Hepatocyte (in vitro differentiated cells): ENCODE results near the gene SYTL3. TPM values are rescaled to one million over a fixed set of nuclear protein-coding genes. Genes with fewer than 3 reads are reported as not detected.
A peak's percentile ranks its signal among the peaks of the same experiment; 100 is the strongest.

Experiments
- DNase-seq: peaks from one replicate; pipeline ENCODE4 v3.0.0-alpha.2; 2016; ENCODE audit warnings: low spot score
- H2AFZ ChIP-seq: fragments of 200-600 bp; sonication (generic); 2 replicates; pipeline ENCODE4 v1.6.0; 2016; ENCODE audit warnings: antibody characterized with exemption, mild to moderate bottlenecking
- H3K27ac ChIP-seq: fragments of 200-600 bp; sonication (generic); 2 replicates; pipeline ENCODE4 v1.5.1; 2016; ENCODE audit warnings: mild to moderate bottlenecking
- H3K27me3 ChIP-seq: fragments of 200-600 bp; sonication (generic); 2 replicates; pipeline ENCODE4 v1.6.1; 2016
- H3K36me3 ChIP-seq: fragments of 200-600 bp; sonication (generic); replicated peaks from 2 replicates; pipeline ENCODE4 v1.5.1; 2016; ENCODE audit warnings: low read depth; ENCODE audit not compliant: insufficient read depth
- H3K4me1 ChIP-seq: fragments of 200-600 bp; sonication (generic); 2 replicates; pipeline ENCODE4 v1.5.1; 2016; ENCODE audit warnings: mild to moderate bottlenecking, moderate library complexity; ENCODE audit not compliant: insufficient read depth
- H3K4me2 ChIP-seq: fragments of 200-600 bp; sonication (generic); 2 replicates; pipeline ENCODE4 v1.6.0; 2016
- H3K4me3 ChIP-seq: fragments of 200-600 bp; sonication (generic); 2 replicates; pipeline ENCODE4 v1.5.1; 2016; ENCODE audit warnings: mild to moderate bottlenecking
- H3K79me2 ChIP-seq: fragments of 200-600 bp; sonication (generic); 2 replicates; pipeline ENCODE4 v1.6.0; 2017; ENCODE audit warnings: mild to moderate bottlenecking
- H3K9me2 ChIP-seq: fragments of 200-600 bp; sonication (generic); replicated peaks from 2 replicates; pipeline ENCODE4 v1.6.0; 2017; ENCODE audit warnings: mild to moderate bottlenecking; ENCODE audit not compliant: insufficient read depth
- H3K9me3 ChIP-seq: fragments of 200-600 bp; sonication (generic); 2 replicates; pipeline ENCODE4 v1.5.1; 2016; ENCODE audit warnings: low read depth, mild to moderate bottlenecking
- H4K20me1 ChIP-seq: fragments of 200-600 bp; sonication (generic); 2 replicates; pipeline ENCODE4 v1.6.0; 2016; ENCODE audit warnings: mild to moderate bottlenecking; ENCODE audit not compliant: insufficient read depth, poor library complexity, severe bottlenecking
- CTCF ChIP-seq: fragments of 200-600 bp; sonication (generic); IDR thresholded peaks from 2 replicates; pipeline ENCODE4 v1.5.1; 2016; ENCODE audit warnings: antibody characterized with exemption, mild to moderate bottlenecking; ENCODE audit not compliant: poor library complexity
- EZH2 ChIP-seq: fragments of 200-600 bp; sonication (generic); IDR thresholded peaks from 2 replicates; pipeline ENCODE4 v1.6.1; 2016; ENCODE audit warnings: antibody characterized with exemption, mild to moderate bottlenecking, borderline replicate concordance
- EZH2phosphoT487 ChIP-seq: fragments of 200-600 bp; sonication (generic); IDR thresholded peaks from one replicate; pipeline ENCODE4 v1.6.1; 2018; ENCODE audit warnings: antibody characterized with exemption, mild to moderate bottlenecking, low read depth, moderate library complexity; ENCODE audit not compliant: unreplicated experiment, severe bottlenecking
- WGBS: methylation state at CpG from one replicate; pipeline ENCODE4 v1.1.6; 2016; ENCODE audit warnings: low lambda C conversion rate; ENCODE audit errors: missing lambda C conversion rate; 5-methylcytosine and 5-hydroxymethylcytosine counted together
- polyA plus RNA-seq: library from polyadenylated mRNA; unstranded; fragments of >200 nt; fragmentation: Nextera tagmentation; extraction: Ambion mirVana; gene quantifications from 2 replicates; pipeline ENCODE4 v1.2.1, GENCODE V29; 2016
- total RNA-seq: library from RNA; depleted of rRNA; stranded (reverse); fragments of >200 nt; gene quantifications from 2 replicates; pipeline ENCODE4 v1.2.3, GENCODE V29; 2014

The SYTL3 gene
- total and polyA plus RNA-seq, 2 experiments from 2014 or later, result 1.4 to 1.5 TPM

- DNase-seq, result peak; percentile 97
- H3K4me1 ChIP-seq, result peaks cover 40% of the 10 kb centered on the region
- no peaks in the 10 kb centered on the region for H3K27me3 ChIP-seq
- no peaks in the 10 kb centered on the region for H3K36me3 ChIP-seq
- WGBS, result 3% methylated on average over 16 of the region's 81 CpGs
- H3K79me2 ChIP-seq, result peaks cover 45% of the 10 kb centered on the region
- H3K9me3 ChIP-seq, result no peaks in the 10 kb centered on the region
- peak within 1 kb of the TSS; percentile 89 for H3K4me2 ChIP-seq
- peak within 1 kb of the TSS; percentile 57 for H2AFZ ChIP-seq
- TF ChIP-seq EZH2 (no peak), EZH2phosphoT487 (no peak), CTCF (no peak)
- peak within 1 kb of the TSS; percentile 87 for H3K4me3 ChIP-seq
- H3K9me2 ChIP-seq, result no peaks in the 10 kb centered on the region
- peak within 1 kb of the TSS; percentile 98 for H3K27ac ChIP-seq
- peaks cover 9% of the 10 kb centered on the region for H4K20me1 ChIP-seq
These were observed 5.4 kb upstream of the SYTL3 start, which contains the start of gene DYNLT1 for GRCh38 chr6:158644231-158645063. Gene DYNLT1 (minus strand): TSS chr6:158644743. CDS start chr6:158644708, 35 bp downstream.

- peak overlapping the region; percentile 5 for H3K4me3 ChIP-seq
- H3K9me3 ChIP-seq, result no peaks in the 10 kb centered on the region
- H4K20me1 ChIP-seq, result peaks cover 9% of the 10 kb centered on the region
- no peaks in the 10 kb centered on the region for H3K9me2 ChIP-seq
- peaks cover 36% of the 10 kb centered on the region for H3K79me2 ChIP-seq
- peak overlapping the region; percentile 76 for H3K4me2 ChIP-seq
- H3K27me3 ChIP-seq, result no peaks in the 10 kb centered on the region
- peak overlapping the region; percentile 98 for H3K27ac ChIP-seq
- TF ChIP-seq EZH2 (no peak), CTCF (no peak)
- WGBS, result 32% methylated on average over 21 of the region's 21 CpGs
- H3K36me3 ChIP-seq, result no peaks in the 10 kb centered on the region
- DNase-seq, result no peak
- H3K4me1 ChIP-seq, result peaks cover 40% of the 10 kb centered on the region
- H2AFZ ChIP-seq, result peak overlapping the region; percentile 57
These were observed 4.5 kb upstream of the SYTL3 start for GRCh38 chr6:158645064-158646022.

GRCh38 chr6:158646023-158646910 lies 3.6 kb upstream of the SYTL3 start:
- no peaks in the 10 kb centered on the region for H3K27me3 ChIP-seq
- no peaks in the 10 kb centered on the region for H3K9me3 ChIP-seq
- TF ChIP-seq EZH2phosphoT487 (no peak), CTCF (no peak), EZH2 (no peak)
- peaks cover 37% of the 10 kb centered on the region for H3K4me1 ChIP-seq
- H2AFZ ChIP-seq, result no peak overlapping the region
- 68% methylated on average over 10 of the region's 10 CpGs for WGBS
- H3K4me3 ChIP-seq, result no peak overlapping the region
- H3K27ac ChIP-seq, result peak overlapping the region; percentile 87
- no peaks in the 10 kb centered on the region for H3K36me3 ChIP-seq
- H3K4me2 ChIP-seq, result peak overlapping the region; percentile 19
- H3K9me2 ChIP-seq, result no peaks in the 10 kb centered on the region
- peaks cover 6% of the 10 kb centered on the region for H4K20me1 ChIP-seq
- peaks cover 27% of the 10 kb centered on the region for H3K79me2 ChIP-seq
- peak; percentile 54 for DNase-seq
